GM18526 (cell line): ENCODE data around the gene GNB1L.

ENCODE experiments used
- POLR2A ChIP-seq: IDR thresholded peaks from 3 replicates; pipeline ENCODE4 v1.6.1; 2011; ENCODE audit not compliant: insufficient read length; ENCODE audit errors: extremely low read depth

The GNB1L gene

GRCh38 chr22:19854778-19855503 lies at the start of gene GNB1L, which contains the start of gene RTL10:
TSS of gene GNB1L (minus strand) at chr22:19854874. CDS start at chr22:19821355, 33,519 bp downstream.
TSS of gene RTL10 (minus strand) at chr22:19854874. CDS start at chr22:19852261, 2,613 bp downstream.
- peak; percentile 95 for TF ChIP-seq POLR2A

GRCh38 chr22:19904174-19904856 lies 49.6 kb upstream of the GNB1L start:
- no peak for TF ChIP-seq POLR2A

- TF ChIP-seq POLR2A, result no peak
Measured at GRCh38 chr22:19903513-19903912, 48.8 kb upstream of the GNB1L start.

- TF ChIP-seq POLR2A, result no peak
Measured at GRCh38 chr22:19903031-19903430, 48.4 kb upstream of the GNB1L start.

GRCh38 chr22:19902245-19902715 lies 47.6 kb upstream of the GNB1L start:
- TF ChIP-seq POLR2A, result no peak

GRCh38 chr22:19901577-19902244 lies 47.0 kb upstream of the GNB1L start:
- TF ChIP-seq POLR2A, result no peak

GRCh38 chr22:19900707-19901436 lies 46.2 kb upstream of the GNB1L start:
- no peak for TF ChIP-seq POLR2A

- no peak for TF ChIP-seq POLR2A
Measured at GRCh38 chr22:19898831-19899567, 44.3 kb upstream of the GNB1L start.

- TF ChIP-seq POLR2A, result no peak
Measured at GRCh38 chr22:19898145-19898544, 43.5 kb upstream of the GNB1L start.

GRCh38 chr22:19897726-19898125 lies 43.1 kb upstream of the GNB1L start:
- no peak for TF ChIP-seq POLR2A

GRCh38 chr22:19896665-19897355 lies 42.1 kb upstream of the GNB1L start:
- TF ChIP-seq POLR2A, result no peak

- no peak for TF ChIP-seq POLR2A
Measured at GRCh38 chr22:19895160-19895849, 40.6 kb upstream of the GNB1L start.

GRCh38 chr22:19893363-19893762 lies 38.7 kb upstream of the GNB1L start:
- no peak for TF ChIP-seq POLR2A
